Gastroesophageal sphincter (tissue), 3 donors: Measurements from ENCODE around the gene KREMEN1.

Experiments used
- CTCF ChIP-seq, 4 experiments: fragments of 200-600 bp in 2 of 4; fragments of 450-650 bp in 2 of 4; sonication (generic) in 1 of 4; IDR thresholded peaks; one replicate each; pipeline ENCODE4 v1.5.1; 2017 to 2019; ENCODE audit warnings: antibody characterized with exemption in 4 of 4, mild to moderate bottlenecking in 2 of 4, moderate library complexity in 2 of 4
- POLR2AphosphoS5 ChIP-seq: sonication (generic); formaldehyde crosslinking; IDR thresholded peaks from one replicate; pipeline ENCODE4 v1.6.1; 2017; ENCODE audit warnings: antibody characterized with exemption

GRCh38 chr22:29152045-29152953 lies 79.5 kb downstream of the KREMEN1 start:
- TF ChIP-seq CTCF (IDR thresholded peaks at IDR 0.05) (no peak), POLR2AphosphoS5 (no peak)
